Measurements from ENCODE around the gene NEO1.

DNA sequence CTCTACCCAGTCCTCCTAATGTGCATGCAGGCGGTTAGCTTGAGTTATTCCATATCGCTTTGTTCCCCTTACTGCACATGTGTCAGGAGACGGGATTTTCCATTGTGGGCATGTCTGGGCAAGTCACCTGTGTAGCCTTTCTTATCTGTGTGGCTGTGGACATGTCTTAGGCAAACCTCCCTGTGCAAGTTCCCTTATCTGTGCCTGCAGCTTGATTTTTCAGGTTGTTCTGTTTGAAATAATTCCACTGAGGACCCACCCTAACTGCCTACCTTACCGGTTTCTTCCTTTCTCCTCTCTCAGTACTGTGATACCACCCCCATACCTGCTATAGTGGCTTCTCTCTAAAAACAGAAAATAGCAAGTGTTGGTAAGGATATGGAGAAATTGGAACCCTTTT is 113.6 kb downstream of the NEO1 start:
- TF ChIP-seq, protein P1, sequence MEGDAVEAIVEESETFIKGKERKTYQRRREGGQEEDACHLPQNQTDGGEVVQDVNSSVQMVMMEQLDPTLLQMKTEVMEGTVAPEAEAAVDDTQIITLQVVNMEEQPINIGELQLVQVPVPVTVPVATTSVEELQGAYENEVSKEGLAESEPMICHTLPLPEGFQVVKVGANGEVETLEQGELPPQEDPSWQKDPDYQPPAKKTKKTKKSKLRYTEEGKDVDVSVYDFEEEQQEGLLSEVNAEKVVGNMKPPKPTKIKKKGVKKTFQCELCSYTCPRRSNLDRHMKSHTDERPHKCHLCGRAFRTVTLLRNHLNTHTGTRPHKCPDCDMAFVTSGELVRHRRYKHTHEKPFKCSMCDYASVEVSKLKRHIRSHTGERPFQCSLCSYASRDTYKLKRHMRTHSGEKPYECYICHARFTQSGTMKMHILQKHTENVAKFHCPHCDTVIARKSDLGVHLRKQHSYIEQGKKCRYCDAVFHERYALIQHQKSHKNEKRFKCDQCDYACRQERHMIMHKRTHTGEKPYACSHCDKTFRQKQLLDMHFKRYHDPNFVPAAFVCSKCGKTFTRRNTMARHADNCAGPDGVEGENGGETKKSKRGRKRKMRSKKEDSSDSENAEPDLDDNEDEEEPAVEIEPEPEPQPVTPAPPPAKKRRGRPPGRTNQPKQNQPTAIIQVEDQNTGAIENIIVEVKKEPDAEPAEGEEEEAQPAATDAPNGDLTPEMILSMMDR (IDR thresholded peaks at IDR 0.05): no peak
- no peak for TF ChIP-seq POLR2A (IDR thresholded peaks at IDR 0.05)
